Mammary epithelial cell (primary cell): Measurements from ENCODE around the gene FAM98C.

Experiments
- CTCF ChIP-seq, 2 donors: IDR thresholded peaks in 1 of 2; conservative IDR thresholded peaks in 1 of 2; 2 replicates each; pipeline ENCODE4 v1.5.1; 2011 to 2012; ENCODE audit warnings: inconsistent platforms in 2 of 2, low read length in 2 of 2, mild to moderate bottlenecking in 2 of 2, control low read depth in 1 of 2, low read depth in 1 of 2; ENCODE audit not compliant: insufficient read depth in 1 of 2; ENCODE audit errors: extremely low read depth in 1 of 2
- EZH2 ChIP-seq: IDR thresholded peaks from 2 replicates; pipeline ENCODE4 v1.6.1; 2012; ENCODE audit warnings: low read length, inconsistent platforms, borderline replicate concordance

- no peak for TF ChIP-seq CTCF (conservative IDR thresholded peaks at IDR 0.05 in 1 of 2, IDR thresholded peaks at IDR 0.05 in 1 of 2; ENCODE audit: extremely low read depth in 1 of 2, insufficient read depth in 1 of 2, low read depth in 1 of 2, low read length in 2 of 2)
- TF ChIP-seq EZH2 = no peak
These were observed 24.0 kb upstream of the FAM98C start for GRCh38 chr19:38378866-38379265.
